Measurements from ENCODE around the gene ARL6. TPM values are rescaled to one million over a fixed set of nuclear protein-coding genes. Genes with fewer than 3 reads are reported as not detected.

The ARL6 gene
- total RNA-seq (5.8 and 6.1 TPM in 2 replicates), polyA plus RNA-seq (2.2 and 3.6 TPM in 2 replicates), polyA minus RNA-seq (5.6 and 10.6 TPM in 2 replicates), Bru-seq, nascent RNA (percentile 57 among the genes with signal in this experiment), BruChase-seq, experiment 1, labeled RNA remaining after a 6-hour chase (percentile 53 among the genes with signal in this experiment), BruChase-seq, experiment 2, labeled RNA remaining after a 2-hour chase (percentile 67 among the genes with signal in this experiment)
- polyA plus RNA-seq (2011; cell fraction: cytosol; rRNA removed): 2.3 and 2.7 TPM in 2 replicates
- polyA plus RNA-seq (2011; cell fraction: nucleus; rRNA removed): 3.3 and 5.6 TPM in 2 replicates
- 3.7 and 4.3 TPM in 2 replicates for polyA plus RNA-seq (2012)
- polyA minus RNA-seq (2011; cell fraction: cytosol; rRNA and poly(A)+ RNA removed): 5.6 TPM
- polyA minus RNA-seq (2011; cell fraction: nucleus; rRNA and poly(A)+ RNA removed): 7.0 and 13.3 TPM in 2 replicates
- long read RNA-seq, full-length matches to known transcripts: 10 of 16 reads
- long read RNA-seq, partial matches to known transcripts: 1 of 16 reads
- long read RNA-seq, other reads (novel, unspliced or antisense): 5 of 16 reads

GRCh38 chr3:97764407-97765238, at the start of gene ARL6:
ARL6 (plus strand) TSS chr3:97764758; CDS start chr3:97768108, 3,350 bp downstream.
- TSS peak; percentile 37 for BruUV-seq (replicated peaks)
- CTCF ChIA-PET: interaction anchor here (0.6 to 2.2 kb wide), 12 partner anchors 11 to 951 kb away, joined by 3 to 20 read pairs (median 4); partner anchors contain the start of genes CRYBG3, EPHA6 and RIOX2
- Histone ChIP-seq H3K27ac (ENCODE audit: insufficient read depth, low read depth, low read length) (peak within 1 kb of the TSS; percentile 6), H3K27me3 (ENCODE audit: control insufficient read depth in 2 of 2, insufficient read depth in 2 of 2, low read length in 2 of 2) (no peaks in the 10 kb centered on the region), H3K4me3 (replicated peaks in 1 of 3; ENCODE audit: insufficient read depth in 1 of 3, low read depth in 1 of 3, low read length in 3 of 3) (peak within 1 kb of the TSS; percentile 32 to 83 (median 77)), H3K79me2 (ENCODE audit: control insufficient read depth, insufficient read depth, low read length) (no peaks in the 10 kb centered on the region), H3K4me2 (ENCODE audit: insufficient read depth, low read length) (peak within 1 kb of the TSS; percentile 84), H3K9me1 (replicated peaks; ENCODE audit: control insufficient read depth, extremely low read depth, insufficient read depth, low read length) (no peaks in the 10 kb centered on the region), H4K20me1 (replicated peaks; ENCODE audit: control insufficient read depth, extremely low read depth, insufficient read depth, low read length) (no peaks in the 10 kb centered on the region), H3K4me1 (ENCODE audit: control insufficient read depth, extremely low read depth, insufficient read depth, low read length) (no peaks in the 10 kb centered on the region), H3K36me3 (ENCODE audit: control insufficient read depth in 2 of 2, extremely low read depth in 1 of 2, insufficient read depth in 2 of 2, low read length in 2 of 2) (no peaks in the 10 kb centered on the region), H3K9ac (replicated peaks; ENCODE audit: extremely low read depth, insufficient read depth, low read length) (peak within 1 kb of the TSS; percentile 44), H3K9me3 (replicated peaks; ENCODE audit: control insufficient read depth, insufficient read depth, low read length) (no peaks in the 10 kb centered on the region), H2AFZ (ENCODE audit: low read depth, low read length) (peak within 1 kb of the TSS; percentile 94)
- POLR2A ChIA-PET: no interaction called here
- DNase-seq (ENCODE audit: low read depth, low spot score) (peak; percentile 87), FAIRE-seq (peak; percentile 75)
- intact Hi-C loops (cut with micrococcal nuclease): loop anchor here (1.0 to 10.0 kb wide), 3 partner anchors 14 to 760 kb away; partner anchors contain the start of genes CLDND1 and CRYBG3
- dilution Hi-C loops (cut with MboI; ENCODE audit: extremely low pct_ligation_motif_present, low sequenced_read_pairs): no loop called here
- TF ChIP-seq MYC (IDR thresholded peaks at IDR 0.05; ENCODE audit: low read depth, low read length) (peak; percentile 61), MAX (IDR thresholded peaks at IDR 0.05; ENCODE audit: insufficient read depth, insufficient read length) (peak; percentile 2), GATA2 (IDR thresholded peaks at IDR 0.05; ENCODE audit: insufficient read depth, insufficient read length, low read depth, low read length) (no peak), FOS (IDR thresholded peaks at IDR 0.05; ENCODE audit: borderline replicate concordance, insufficient read depth, low read length) (no peak), POLR2AphosphoS5 (IDR thresholded peaks at IDR 0.05; ENCODE audit: insufficient read depth, low read depth, low read length) (peak; percentile 27), CTCF (IDR thresholded peaks at IDR 0.05; ENCODE audit: extremely low read depth in 1 of 2, insufficient read depth in 1 of 2, low read depth in 1 of 2, low read length in 2 of 2) (no peak), JUN (IDR thresholded peaks at IDR 0.05; ENCODE audit: borderline replicate concordance, insufficient read depth, insufficient read length, low read depth) (no peak), POLR2A (IDR thresholded peaks at IDR 0.05; ENCODE audit: low read depth, low read length) (peak; percentile 59), EZH2 (IDR thresholded peaks at IDR 0.05; ENCODE audit: borderline replicate concordance, low read depth, low read length, severe bottlenecking) (no peak)

Measured in endothelial cell of umbilical vein (primary cell).